A673 (cell line): ENCODE data around the gene AXL. TPM values are rescaled to one million over a fixed set of nuclear protein-coding genes. Genes with fewer than 3 reads are reported as not detected.
"Not testable (repeated sequence)": the region's sequence is repeated elsewhere in the genome, so short reads cannot be mapped to it uniquely, and the experiment has no call there.

Experiments used
- BruUV-seq: library from RNA; stranded (reverse); fragments of 400-500 nt; replicated peaks from 2 replicates; lab custom pipeline; 2021; lab: Mats Ljungman, UMichigan
- CTCF ChIA-PET: fragments of 300-600 bp; sonication (Branson Sonifier 250); formaldehyde crosslinking; loops from one replicate; lab custom pipeline; 2022; ENCODE audit warnings: antibody characterized with exemption; lab: Charles Lee
- POLR2A ChIA-PET: fragments of 300-600 bp; sonication (Branson Sonifier 250); formaldehyde crosslinking; loops from one replicate; lab custom pipeline; 2022; ENCODE audit warnings: antibody characterized with exemption; ENCODE audit not compliant: low non-redundant PET; lab: Charles Lee
- DNase-seq: peaks from one replicate; pipeline ENCODE4 v3.0.0-alpha.2; 2015; ENCODE audit warnings: low spot score
- H3K27ac ChIP-seq: fragments of 200-600 bp; sonication (generic); 2 replicates; pipeline ENCODE4 v1.5.1; 2016; ENCODE audit warnings: mixed run types, low read depth, mild to moderate bottlenecking, mixed read lengths, antibody characterized with exemption, low read length; ENCODE audit not compliant: poor library complexity, severe bottlenecking
- H3K27me3 ChIP-seq: fragments of 200-600 bp; sonication (generic); replicated peaks from 2 replicates; pipeline ENCODE4 v1.6.1; 2017; ENCODE audit warnings: mixed run types, low read depth, mild to moderate bottlenecking, mixed read lengths, antibody characterized with exemption, low read length; ENCODE audit not compliant: insufficient read depth, poor library complexity
- H3K36me3 ChIP-seq: fragments of 200-600 bp; sonication (generic); 2 replicates; pipeline ENCODE4 v1.6.1; 2016; ENCODE audit warnings: mixed run types, mild to moderate bottlenecking, mixed read lengths, antibody characterized with exemption, low read length; ENCODE audit not compliant: insufficient read depth, poor library complexity, severe bottlenecking
- H3K4me1 ChIP-seq: fragments of 200-600 bp; sonication (generic); 2 replicates; pipeline ENCODE4 v1.6.1; 2017; ENCODE audit warnings: mixed run types, mild to moderate bottlenecking, mixed read lengths, antibody characterized with exemption, low read length; ENCODE audit not compliant: insufficient read depth, poor library complexity, severe bottlenecking
- H3K4me3 ChIP-seq: fragments of 200-600 bp; sonication (generic); 2 replicates; pipeline ENCODE4 v1.5.1; 2016; ENCODE audit warnings: low read depth, mixed run types, mild to moderate bottlenecking, mixed read lengths, low read length; ENCODE audit not compliant: poor library complexity, severe bottlenecking
- H3K9me3 ChIP-seq: fragments of 200-600 bp; sonication (generic); 2 replicates; pipeline ENCODE4 v1.6.1; 2016; ENCODE audit warnings: mixed run types, low read depth, mild to moderate bottlenecking, mixed read lengths, antibody characterized with exemption, low read length; ENCODE audit not compliant: poor library complexity, severe bottlenecking
- CTCF ChIP-seq: fragments of 300-800, 200-600 bp; sonication (generic); conservative IDR thresholded peaks from 2 replicates; pipeline ENCODE4 v1.5.1; 2017; ENCODE audit warnings: low read depth, mild to moderate bottlenecking, antibody characterized with exemption, low read length, moderate library complexity, mixed read lengths
- EZH2 ChIP-seq: fragments of 200-600 bp; sonication (generic); IDR thresholded peaks from 2 replicates; pipeline ENCODE4 v1.6.1; 2017; ENCODE audit warnings: borderline replicate concordance, low read depth, mild to moderate bottlenecking, mixed read lengths, antibody characterized with exemption, low read length; ENCODE audit not compliant: poor library complexity, severe bottlenecking
- intact Hi-C: fragments of 100-400 bp; cut with micrococcal nuclease; formaldehyde crosslinking; loops from one replicate; pipeline ENCODE4 v1.10.0; 2022; ENCODE audit not compliant: unreplicated experiment
- total RNA-seq: library from RNA; stranded (reverse); gene quantifications from 2 replicates; pipeline ENCODE4 v1.2.3, GENCODE V29; 2021

The AXL gene
- total RNA-seq, 1 experiment from 2014 or later: 1.0 TPM

GRCh38 chr19:41204338-41204737, 14.7 kb upstream of the AXL start:
- POLR2A ChIA-PET, H3K27me3 ChIP-seq: not testable (repeated sequence)

GRCh38 chr19:41205995-41206394, 13.0 kb upstream of the AXL start:
- Histone ChIP-seq H3K27ac (no peak overlapping the region), H3K9me3 (no peaks in the 10 kb centered on the region), H3K4me3 (no peak overlapping the region), H3K27me3 (no peaks in the 10 kb centered on the region), H3K4me1 (no peaks in the 10 kb centered on the region), H3K36me3 (no peaks in the 10 kb centered on the region)
- ChIA-PET POLR2A (no interaction called here), CTCF (interaction anchor here (4.7 kb wide), 1 partner anchor 57 kb away, joined by 49 read pairs; the partner anchor contains the start of gene HNRNPUL1)
- TF ChIP-seq CTCF (no peak), EZH2 (no peak)
- BruUV-seq: no TSS peak
- no peak for DNase-seq
- intact Hi-C loops: loop anchor here (2.0 to 10.0 kb wide), 2 partner anchors 103 to 359 kb away; no protein-coding TSS in a partner anchor

More at GRCh38 chr19:41204338-41204737, 14.7 kb upstream of the AXL start:
- not testable (repeated sequence) for BruUV-seq, H3K27ac ChIP-seq, H3K9me3 ChIP-seq, H3K4me1 ChIP-seq, H3K36me3 ChIP-seq, H3K4me3 ChIP-seq
- TF ChIP-seq CTCF: peak; percentile 88
- CTCF ChIA-PET: interaction anchor here (0.6 to 4.7 kb wide), 18 partner anchors 10 to 637 kb away, joined by 3 to 49 read pairs (median 5); partner anchors contain the start of gene HNRNPUL1
- peak; percentile 84 for DNase-seq
- intact Hi-C loops: loop anchor here (1.0 to 10.0 kb wide), 3 partner anchors 58 to 360 kb away; no protein-coding TSS in a partner anchor

- no peaks in the 10 kb centered on the region for H3K9me3 ChIP-seq
- intact Hi-C loops: loop anchor here (10.0 kb wide), 1 partner anchor 358 kb away; no protein-coding TSS in a partner anchor
- no peaks in the 10 kb centered on the region for H3K4me1 ChIP-seq
- ChIA-PET POLR2A (no interaction called here), CTCF (interaction anchor here (0.8 to 4.7 kb wide), 2 partner anchors 57 to 102 kb away, joined by 3 to 49 read pairs; partner anchors contain the start of gene HNRNPUL1)
- no peaks in the 10 kb centered on the region for H3K27me3 ChIP-seq
- H3K36me3 ChIP-seq: no peaks in the 10 kb centered on the region
- no peak for DNase-seq
- no peak for TF ChIP-seq EZH2
- H3K4me3 ChIP-seq: no peak overlapping the region
- BruUV-seq: no TSS peak
- no peak overlapping the region for H3K27ac ChIP-seq
Measured at GRCh38 chr19:41206456-41206855, 12.6 kb upstream of the AXL start.
